ENCODE measurements around the gene ITGA5.

DNA sequence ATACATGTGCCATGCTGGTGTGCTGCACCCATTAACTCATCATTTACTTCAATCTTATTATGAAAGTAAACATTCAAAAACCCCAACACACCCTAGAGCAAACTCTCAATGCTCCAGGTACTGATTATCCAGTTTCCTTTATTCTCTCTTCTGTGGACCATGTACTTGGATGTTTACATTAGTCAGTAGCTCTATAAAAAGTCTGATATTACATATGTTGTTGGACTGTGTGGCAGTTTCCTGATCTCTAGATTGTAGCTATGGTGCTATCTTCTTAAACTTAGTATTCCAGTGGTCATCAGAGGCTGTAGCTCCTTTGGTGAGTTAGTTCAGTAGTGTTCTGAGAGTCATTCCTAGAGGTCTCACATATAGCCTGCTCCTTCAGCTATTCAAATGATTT, 25.1 kb upstream of the ITGA5 start:
- TF ChIP-seq CTCF (IDR thresholded peaks at IDR 0.05; ENCODE audit: low read depth, low read length) (no peak), MYC (IDR thresholded peaks at IDR 0.05; ENCODE audit: low read depth, low read length) (no peak)

Measured in NB4 (cell line).